PC-9 (cell line): ENCODE results near the gene BABAM1. TPM values are rescaled to one million over a fixed set of nuclear protein-coding genes. Genes with fewer than 3 reads are reported as not detected.
"Not testable (repeated sequence)": the region's sequence is repeated elsewhere in the genome, so short reads cannot be mapped to it uniquely, and the experiment has no call there.

Experiments
- BruUV-seq: library from RNA; stranded (reverse); fragments of 400-500 nt; replicated peaks from 2 replicates; lab custom pipeline; 2021; lab: Mats Ljungman, UMichigan
- CTCF ChIA-PET: fragments of 300-600 bp; sonication (Branson Sonifier 250); formaldehyde crosslinking; loops from one replicate; lab custom pipeline; 2022; ENCODE audit warnings: antibody characterized with exemption; lab: Charles Lee
- POLR2A ChIA-PET: fragments of 300-600 bp; sonication (Branson Sonifier 250); formaldehyde crosslinking; loops from one replicate; lab custom pipeline; 2022; ENCODE audit warnings: antibody characterized with exemption; ENCODE audit not compliant: unreplicated experiment; lab: Charles Lee
- DNase-seq, 2 experiments: peaks; one replicate each; pipeline versions ENCODE4 v3.0.0 to v3.0.0-alpha.2; 2015 to 2022; ENCODE audit warnings: mixed read lengths in 1 of 2
- H2AFZ ChIP-seq: fragments of 200-600 bp; sonication (generic); 2 replicates; pipeline ENCODE4 v1.8.1; 2017; ENCODE audit warnings: antibody characterized with exemption
- H3F3A ChIP-seq: fragments of 200-600 bp; sonication (generic); 2 replicates; pipeline ENCODE4 v1.8.1; 2017; ENCODE audit warnings: antibody characterized with exemption, mild to moderate bottlenecking, low read depth; ENCODE audit not compliant: insufficient read depth
- H3K27ac ChIP-seq: fragments of 200-600 bp; sonication (generic); 2 replicates; pipeline ENCODE4 v1.6.1; 2016; ENCODE audit warnings: mixed run types
- H3K27me3 ChIP-seq: fragments of 200-600 bp; sonication (generic); 2 replicates; pipeline ENCODE4 v1.6.1; 2016; ENCODE audit warnings: low read depth, mixed run types; ENCODE audit not compliant: insufficient read depth
- H3K36me3 ChIP-seq: fragments of 200-600 bp; sonication (generic); 2 replicates; pipeline ENCODE4 v1.6.1; 2016; ENCODE audit warnings: low read depth, mixed run types
- H3K4me1 ChIP-seq: fragments of 200-600 bp; sonication (generic); replicated peaks from 2 replicates; pipeline ENCODE4 v1.6.1; 2016; ENCODE audit warnings: mixed run types; ENCODE audit not compliant: insufficient read depth
- H3K4me2 ChIP-seq: fragments of 200-600 bp; sonication (generic); 2 replicates; pipeline ENCODE4 v1.6.1; 2017; ENCODE audit warnings: mixed run types
- H3K4me3 ChIP-seq: fragments of 200-600 bp; sonication (generic); 2 replicates; pipeline ENCODE4 v1.6.1; 2016; ENCODE audit warnings: mixed run types
- H3K79me2 ChIP-seq: fragments of 200-600 bp; sonication (generic); 2 replicates; pipeline ENCODE4 v1.6.1; 2017; ENCODE audit warnings: low read depth, mixed run types
- H3K9me2 ChIP-seq: fragments of 200-600 bp; sonication (generic); 2 replicates; pipeline ENCODE4 v1.8.1; 2017; ENCODE audit warnings: mild to moderate bottlenecking; ENCODE audit not compliant: insufficient read depth
- H3K9me3 ChIP-seq: fragments of 200-600 bp; sonication (generic); 2 replicates; pipeline ENCODE4 v1.8.1; 2016; ENCODE audit warnings: low read depth; ENCODE audit not compliant: insufficient read depth
- H4K20me1 ChIP-seq: fragments of 200-600 bp; sonication (generic); 2 replicates; pipeline ENCODE4 v1.8.1; 2017; ENCODE audit not compliant: insufficient read depth
- EZH2 ChIP-seq: fragments of 200-600 bp; sonication (generic); IDR thresholded peaks from 2 replicates; pipeline ENCODE4 v1.8.0; 2017; ENCODE audit warnings: antibody characterized with exemption, low read depth
- intact Hi-C: fragments of 100-400 bp; cut with micrococcal nuclease; formaldehyde crosslinking; loops from one replicate; pipeline ENCODE4 v1.10.0; 2022; ENCODE audit not compliant: unreplicated experiment
- total RNA-seq: library from RNA; stranded (reverse); gene quantifications from 2 replicates; pipeline ENCODE4 v1.2.3, GENCODE V29; 2021
- TF ChIP-seq, protein P1 (sequence below): fragments of 200-600 bp; sonication (generic); conservative IDR thresholded peaks from 2 replicates; pipeline ENCODE4 v1.6.1; 2017; ENCODE audit warnings: mixed run types, antibody characterized with exemption, mild to moderate bottlenecking, moderate library complexity

BABAM1 gene
- total RNA-seq, 1 experiment from 2014 or later: 127 TPM

DNA sequence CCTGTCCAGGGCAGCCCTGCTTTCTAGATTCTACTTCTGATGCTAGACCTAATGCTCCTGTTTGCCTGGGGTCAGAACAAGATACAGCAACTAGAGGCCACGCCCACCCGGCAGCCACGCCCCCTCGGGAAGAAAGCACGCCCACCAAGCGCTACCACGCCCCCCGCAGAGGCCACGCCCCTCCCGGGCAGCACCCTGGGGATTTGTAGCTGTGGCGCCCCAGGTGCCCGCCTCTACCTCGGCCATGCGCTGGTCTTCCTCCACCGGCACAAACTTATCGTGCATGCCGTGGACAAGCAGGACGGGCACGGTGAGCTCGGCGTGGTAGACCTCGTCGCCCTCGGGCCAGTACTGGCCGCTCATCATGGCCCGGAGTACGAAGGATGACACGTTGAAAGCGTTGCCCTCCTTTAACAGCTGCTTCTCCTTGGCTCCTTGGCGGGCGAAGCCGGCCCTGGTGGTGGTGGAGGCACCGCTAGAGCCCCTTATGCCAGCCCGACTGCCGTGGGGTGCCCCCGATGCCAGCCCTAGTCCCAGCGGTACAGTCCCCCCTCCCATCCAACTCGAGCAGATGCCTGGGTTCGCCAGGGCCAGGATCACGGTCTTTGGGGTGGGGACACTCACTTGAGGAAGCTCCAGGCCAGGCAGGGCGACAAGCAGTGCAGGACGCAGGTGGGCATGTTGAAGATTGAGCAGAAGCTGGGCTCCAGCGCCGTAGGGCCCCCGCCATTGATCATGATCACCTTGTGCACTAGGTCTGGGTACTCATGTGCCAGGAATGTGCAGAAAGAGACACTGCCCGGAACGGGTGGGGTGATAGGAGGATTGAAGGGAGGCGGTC is 27.0 kb downstream of the BABAM1 start:
- Histone ChIP-seq H3F3A (peaks cover 68% of the 10 kb centered on the region), H3K4me1 (peaks cover 37% of the 10 kb centered on the region), H3K36me3 (no peaks in the 10 kb centered on the region; the same call in 1 of the 2 replicates), H3K79me2 (peaks cover 30% of the 10 kb centered on the region), H3K4me2 (0 out of 2 replicates have a peak overlapping the region, but pooled peaks have one; percentile 15), H3K27ac (no peak overlapping the region), H4K20me1 (0 out of 2 replicates have a peak, but pooled peaks cover 5% of the 10 kb centered on the region), H3K4me3 (no peak overlapping the region), H3K27me3 (no peaks in the 10 kb centered on the region), H3K9me2 (no peaks in the 10 kb centered on the region), H2AFZ (no peak overlapping the region), H3K9me3 (no peaks in the 10 kb centered on the region)
- no TSS peak for BruUV-seq
- peak in 1 of 2 experiments; percentile 36 for DNase-seq
- intact Hi-C loops: loop anchor here (5.0 kb wide), 1 partner anchor 33 kb away; no protein-coding TSS in a partner anchor
- ChIA-PET CTCF (interaction anchor here (0.5 kb wide), 1 partner anchor 154 kb away, joined by 3 read pairs; no protein-coding TSS in a partner anchor), POLR2A (no interaction called here)
- TF ChIP-seq, protein P1, sequence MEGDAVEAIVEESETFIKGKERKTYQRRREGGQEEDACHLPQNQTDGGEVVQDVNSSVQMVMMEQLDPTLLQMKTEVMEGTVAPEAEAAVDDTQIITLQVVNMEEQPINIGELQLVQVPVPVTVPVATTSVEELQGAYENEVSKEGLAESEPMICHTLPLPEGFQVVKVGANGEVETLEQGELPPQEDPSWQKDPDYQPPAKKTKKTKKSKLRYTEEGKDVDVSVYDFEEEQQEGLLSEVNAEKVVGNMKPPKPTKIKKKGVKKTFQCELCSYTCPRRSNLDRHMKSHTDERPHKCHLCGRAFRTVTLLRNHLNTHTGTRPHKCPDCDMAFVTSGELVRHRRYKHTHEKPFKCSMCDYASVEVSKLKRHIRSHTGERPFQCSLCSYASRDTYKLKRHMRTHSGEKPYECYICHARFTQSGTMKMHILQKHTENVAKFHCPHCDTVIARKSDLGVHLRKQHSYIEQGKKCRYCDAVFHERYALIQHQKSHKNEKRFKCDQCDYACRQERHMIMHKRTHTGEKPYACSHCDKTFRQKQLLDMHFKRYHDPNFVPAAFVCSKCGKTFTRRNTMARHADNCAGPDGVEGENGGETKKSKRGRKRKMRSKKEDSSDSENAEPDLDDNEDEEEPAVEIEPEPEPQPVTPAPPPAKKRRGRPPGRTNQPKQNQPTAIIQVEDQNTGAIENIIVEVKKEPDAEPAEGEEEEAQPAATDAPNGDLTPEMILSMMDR: no peak
- no peak for TF ChIP-seq EZH2

DNA sequence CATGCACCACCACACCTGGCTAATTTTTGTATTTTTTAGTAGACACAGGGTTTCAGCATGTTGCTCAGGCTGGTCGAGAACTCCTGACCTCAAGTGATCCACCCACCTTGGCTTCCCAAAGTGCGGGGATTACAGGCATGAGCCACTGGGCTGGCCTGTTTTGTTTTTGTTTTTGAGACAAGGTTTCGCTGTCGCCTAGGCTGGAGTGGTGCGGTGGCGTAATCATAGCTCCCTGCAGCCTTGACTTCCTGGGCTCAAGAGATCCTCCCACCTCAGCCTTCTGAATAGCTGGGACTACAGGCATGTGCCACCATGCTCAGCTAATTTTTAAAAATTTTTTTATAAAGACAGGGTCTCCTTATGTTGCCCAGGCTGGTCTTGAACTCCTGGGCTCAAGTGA is 28.3 kb downstream of the BABAM1 start:
- Histone ChIP-seq H3K4me1 (peaks cover 37% of the 10 kb centered on the region), H3K27ac (peak overlapping the region; percentile 57), H3F3A (peaks cover 68% of the 10 kb centered on the region), H3K79me2 (peaks cover 36% of the 10 kb centered on the region), H3K4me2 (0 out of 2 replicates have a peak overlapping the region, but pooled peaks have one; percentile 17)
- BruUV-seq, H3K9me3 ChIP-seq, CTCF ChIA-PET, H3K36me3 ChIP-seq, H3K27me3 ChIP-seq, H3K4me3 ChIP-seq, H2AFZ ChIP-seq, intact Hi-C loops, DNase-seq, H4K20me1 ChIP-seq, POLR2A ChIA-PET, H3K9me2 ChIP-seq: not testable (repeated sequence)

DNA sequence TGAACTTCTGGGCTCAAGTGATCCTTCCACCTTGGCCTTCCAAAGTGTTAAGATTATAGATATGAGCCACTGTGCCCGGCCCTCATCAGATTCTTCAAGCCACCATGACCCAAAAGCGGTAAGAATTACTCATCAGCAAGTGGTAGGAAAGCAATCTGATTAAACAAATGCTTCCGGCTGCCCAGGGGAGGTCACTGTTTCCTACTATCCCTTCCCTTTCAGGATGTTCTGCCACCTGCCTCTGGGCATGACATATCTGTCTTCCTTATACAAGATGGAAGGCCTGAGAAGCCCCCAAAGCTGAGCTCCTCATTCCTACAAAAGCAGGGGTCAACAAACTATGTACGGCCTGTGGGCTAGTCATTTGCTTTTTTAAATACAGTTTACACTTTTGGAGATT is 29.0 kb downstream of the BABAM1 start:
- Histone ChIP-seq H3K9me3 (no peaks in the 10 kb centered on the region), H4K20me1 (0 out of 2 replicates have a peak, but pooled peaks cover 5% of the 10 kb centered on the region), H3K27ac (peak overlapping the region; percentile 57), H3K4me2 (peak overlapping the region; percentile 17; the same call in 1 of the 2 replicates), H3K4me1 (peaks cover 37% of the 10 kb centered on the region), H3K79me2 (peaks cover 41% of the 10 kb centered on the region), H3K27me3 (no peaks in the 10 kb centered on the region), H3K36me3 (no peaks in the 10 kb centered on the region; the same call in 1 of the 2 replicates), H3F3A (peaks cover 63% of the 10 kb centered on the region), H3K4me3 (no peak overlapping the region), H3K9me2 (no peaks in the 10 kb centered on the region), H2AFZ (no peak overlapping the region)
- POLR2A ChIA-PET: no interaction called here
- TF ChIP-seq EZH2: no peak
- TF ChIP-seq, protein P1: peak; percentile 53; the same call in 1 of the 2 replicates
- DNase-seq: peak; percentile 41 to 86
- CTCF ChIA-PET: interaction anchor here (0.7 kb wide), 4 partner anchors 30 to 512 kb away, joined by 7 to 11 read pairs (median 10); no protein-coding TSS in a partner anchor
- no TSS peak for BruUV-seq
- intact Hi-C loops: loop anchor here (1.0 kb wide), 1 partner anchor 173 kb away; no protein-coding TSS in a partner anchor
